ENCODE data around the gene CLEC17A. TPM values are rescaled to one million over a fixed set of nuclear protein-coding genes. Genes with fewer than 3 reads are reported as not detected.

Gene CLEC17A
- total RNA-seq, 1 donor from 2014 or later = not detected

DNA sequence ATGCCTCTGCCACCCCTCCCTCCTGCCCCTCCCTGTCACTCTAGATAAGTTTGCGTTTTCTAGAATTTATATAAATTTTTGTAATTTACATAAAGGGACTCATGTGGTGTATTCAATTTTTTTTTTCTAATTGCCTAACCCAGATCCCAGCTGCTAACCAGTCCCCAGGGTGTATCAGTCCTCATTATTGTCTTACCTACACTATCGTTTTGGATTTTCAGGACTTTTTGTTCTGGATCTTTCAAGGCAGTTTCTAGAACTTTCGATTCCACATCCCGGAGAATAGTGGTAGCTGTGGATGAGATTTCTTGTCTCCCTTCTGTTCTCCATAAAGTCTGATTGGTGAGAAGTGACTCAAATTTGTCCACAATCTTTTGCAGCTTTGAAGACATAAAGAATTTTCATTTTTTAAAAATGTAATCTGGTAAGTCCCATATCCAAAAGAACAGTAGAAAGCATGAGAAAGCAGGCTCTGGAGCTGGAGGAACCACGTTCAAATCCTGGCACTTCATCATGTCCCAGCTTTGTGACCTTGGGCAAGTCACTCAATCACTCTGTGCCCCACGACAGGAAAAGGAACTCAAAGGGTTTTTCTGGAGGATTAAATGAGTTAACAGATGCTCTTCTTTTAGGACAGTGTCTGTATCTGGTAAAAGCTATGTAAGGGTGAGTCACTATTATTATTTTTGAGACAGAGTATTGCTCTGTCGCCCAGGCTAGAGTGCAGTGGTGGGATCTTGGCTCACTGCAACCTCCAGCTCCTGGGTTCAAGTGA lies 72.1 kb downstream of the CLEC17A start:
- no peak for TF ChIP-seq CTCF (IDR thresholded peaks at IDR 0.05; ENCODE audit: unreplicated experiment)
- Mint-ChIP-seq H3K27me3 (no peaks in the 10 kb centered on the region), H3K36me3 (ENCODE audit: insufficient read depth) (peaks cover 1% of the 10 kb centered on the region), H3K9me3 (ENCODE audit: low read depth) (peaks cover 17% of the 10 kb centered on the region), H3K27ac (no peak overlapping the region), H3K4me1 (ENCODE audit: low read depth) (no peaks in the 10 kb centered on the region), H3K4me3 (ENCODE audit: low read depth) (no peak overlapping the region)
- no peak for DNase-seq (ENCODE audit: low spot score, unreplicated experiment)

DNA sequence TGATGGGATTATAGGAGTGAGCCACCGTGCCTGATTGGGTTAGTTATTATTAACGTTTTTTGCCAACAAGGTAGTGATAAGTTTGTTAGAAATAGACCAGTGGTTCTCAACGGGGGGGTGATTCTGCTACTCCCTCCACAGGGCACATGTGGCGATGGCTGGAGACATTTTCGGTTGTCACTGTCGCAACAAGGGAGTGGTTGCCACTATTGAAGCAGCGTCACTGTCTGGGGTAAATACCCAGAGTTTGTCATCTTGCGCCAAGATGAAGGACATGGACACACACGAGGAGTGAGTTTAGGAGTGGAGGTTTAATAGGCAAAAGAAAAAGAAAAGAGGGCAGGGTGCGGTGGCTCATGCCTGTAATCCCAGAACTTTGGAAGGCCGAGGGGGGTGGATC lies 72.8 kb downstream of the CLEC17A start:
- TF ChIP-seq CTCF (IDR thresholded peaks at IDR 0.05; ENCODE audit: unreplicated experiment) = no peak
- no peak for DNase-seq (ENCODE audit: low spot score, unreplicated experiment)
- no peaks in the 10 kb centered on the region for H3K27me3 Mint-ChIP-seq
- H3K36me3 Mint-ChIP-seq (ENCODE audit: insufficient read depth) = peaks cover 3% of the 10 kb centered on the region
- no peak overlapping the region for H3K27ac Mint-ChIP-seq
- no peak overlapping the region for H3K4me3 Mint-ChIP-seq (ENCODE audit: low read depth)
- H3K9me3 Mint-ChIP-seq (ENCODE audit: low read depth) = peaks cover 16% of the 10 kb centered on the region
- no peaks in the 10 kb centered on the region for H3K4me1 Mint-ChIP-seq (ENCODE audit: low read depth)

GRCh38 chr19:14659874-14660489 lies 77.1 kb downstream of the CLEC17A start:
- Mint-ChIP-seq H3K27ac (no peak overlapping the region), H3K4me3 (ENCODE audit: low read depth) (no peak overlapping the region), H3K4me1 (ENCODE audit: low read depth) (no peaks in the 10 kb centered on the region), H3K9me3 (ENCODE audit: low read depth) (peaks cover 16% of the 10 kb centered on the region), H3K27me3 (no peaks in the 10 kb centered on the region), H3K36me3 (ENCODE audit: insufficient read depth) (peaks cover 4% of the 10 kb centered on the region)
- DNase-seq (ENCODE audit: low spot score, unreplicated experiment) = no peak
- no peak for TF ChIP-seq CTCF (IDR thresholded peaks at IDR 0.05; ENCODE audit: unreplicated experiment)

DNA sequence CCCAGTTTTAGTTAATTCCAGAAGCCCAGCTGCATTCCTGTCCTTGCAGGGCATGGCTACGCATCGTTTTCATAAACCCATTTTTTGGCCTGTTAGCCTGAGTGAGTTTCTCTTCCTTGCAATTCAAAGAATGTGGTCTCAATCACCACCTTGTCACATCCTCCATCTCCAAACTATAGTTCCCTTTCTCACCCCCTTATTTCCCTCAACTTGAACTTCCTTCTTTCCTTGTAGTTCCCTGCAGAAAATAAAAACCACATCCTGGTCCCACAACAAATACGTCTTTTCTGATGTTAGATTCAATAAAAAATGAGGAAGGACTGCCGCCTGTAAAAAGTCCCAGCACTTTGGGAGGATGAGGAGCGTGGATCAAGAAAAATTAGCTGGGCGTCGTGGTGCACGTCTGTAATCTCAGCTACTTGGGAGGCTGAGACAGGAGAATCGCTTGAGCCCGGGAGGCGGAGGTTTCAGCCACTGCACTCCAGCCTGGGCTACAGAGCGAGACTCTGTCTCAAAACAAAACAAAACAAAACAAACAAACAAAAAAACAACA lies 78.6 kb downstream of the CLEC17A start:
- Mint-ChIP-seq H3K27me3 (no peaks in the 10 kb centered on the region), H3K4me1 (ENCODE audit: low read depth) (no peaks in the 10 kb centered on the region), H3K4me3 (ENCODE audit: low read depth) (no peak overlapping the region), H3K27ac (no peak overlapping the region), H3K36me3 (ENCODE audit: insufficient read depth) (peaks cover 4% of the 10 kb centered on the region), H3K9me3 (ENCODE audit: low read depth) (peaks cover 15% of the 10 kb centered on the region)
- no peak for TF ChIP-seq CTCF (IDR thresholded peaks at IDR 0.05; ENCODE audit: unreplicated experiment)
- no peak for DNase-seq (ENCODE audit: low spot score, unreplicated experiment)

Other genes with a start within 250 kb of the CLEC17A start
- gene ADGRE5, start 201.6 kb upstream of the CLEC17A start, total RNA-seq = 0.96 and 1.0 TPM in 2 replicates
- gene DDX39A, start 163.7 kb upstream of the CLEC17A start, total RNA-seq = 66.9 and 74.2 TPM in 2 replicates
- gene PKN1, start 149.8 kb upstream of the CLEC17A start, total RNA-seq = 106 TPM in 2 replicates
- 0.34 and 0.84 TPM in 2 replicates for gene PTGER1, start 107.7 kb upstream of the CLEC17A start, total RNA-seq
- 66.5 and 77.4 TPM in 2 replicates for gene GIPC1, start 87.0 kb upstream of the CLEC17A start, total RNA-seq
- 94.7 and 97.0 TPM in 2 replicates for gene DNAJB1, start 64.7 kb upstream of the CLEC17A start, total RNA-seq
- 170 and 186 TPM in 2 replicates for gene TECR, start 53.5 kb upstream of the CLEC17A start, total RNA-seq
- 117 and 120 TPM in 2 replicates for gene NDUFB7, start 11.0 kb upstream of the CLEC17A start, total RNA-seq
- gene ADGRE3, start 91.8 kb downstream of the CLEC17A start, total RNA-seq = not detected in 2 replicates
- 21.4 and 21.6 TPM in 2 replicates for gene ZNF333, start 107.0 kb downstream of the CLEC17A start, total RNA-seq
- gene ADGRE2, start 195.5 kb downstream of the CLEC17A start, total RNA-seq = not detected in 2 replicates